Colonic mucosa (tissue), 4 donors: ENCODE measurements around the gene MLANA. TPM values are rescaled to one million over a fixed set of nuclear protein-coding genes. Genes with fewer than 3 reads are reported as not detected.

ENCODE experiments used
- DNase-seq: peaks from one replicate; pipeline ENCODE4 v3.0.0-alpha.2; 2020
- H3K27ac ChIP-seq: fragments of 200-600 bp; one replicate; pipeline ENCODE4 v1.8.0; 2021
- H3K27me3 ChIP-seq: fragments of 200-600 bp; one replicate; pipeline ENCODE4 v1.8.0; 2021
- H3K36me3 ChIP-seq: fragments of 200-600 bp; one replicate; pipeline ENCODE4 v1.8.0; 2021
- H3K4me1 ChIP-seq: fragments of 200-600 bp; one replicate; pipeline ENCODE4 v1.8.0; 2021; ENCODE audit warnings: mild to moderate bottlenecking
- H3K4me3 ChIP-seq: fragments of 200-600 bp; one replicate; pipeline ENCODE4 v1.8.0; 2021
- H3K9ac ChIP-seq, 2 donors: one replicate each; pipeline ENCODE4 v1.7.0; 2013; ENCODE audit warnings: control low read depth in 2 of 2, low read depth in 2 of 2, low read length in 2 of 2
- H3K9me3 ChIP-seq: fragments of 200-600 bp; one replicate; pipeline ENCODE4 v1.8.0; 2021
- intact Hi-C: fragments of 100-400 bp; cut with DNase I; formaldehyde crosslinking; loops from one replicate; pipeline ENCODE4 v1.14.1; 2022
- total RNA-seq, 2 donors: library from RNA; stranded (reverse); fragmentation: NEBNext Ultra II Directional in 1 of 2; extraction: Animal tissue kit (Norgen Biotek cat#: 25700) in 1 of 2; gene quantifications; one replicate each; pipeline ENCODE4 v1.2.1, GENCODE V29; 2021
- TF ChIP-seq, protein P1 (sequence below): fragments of 200-600 bp; IDR thresholded peaks from one replicate; pipeline ENCODE4 v1.8.0; 2022; ENCODE audit warnings: antibody characterized with exemption, mild to moderate bottlenecking
- donor health status: healthy.
- donor health status: DM: no; HTN: no; CAD: no.
- donor health status: DM: no; HTN: no; CAD: no.

Gene MLANA
- total RNA-seq, 2 donors from 2014 or later, result not detected

DNA sequence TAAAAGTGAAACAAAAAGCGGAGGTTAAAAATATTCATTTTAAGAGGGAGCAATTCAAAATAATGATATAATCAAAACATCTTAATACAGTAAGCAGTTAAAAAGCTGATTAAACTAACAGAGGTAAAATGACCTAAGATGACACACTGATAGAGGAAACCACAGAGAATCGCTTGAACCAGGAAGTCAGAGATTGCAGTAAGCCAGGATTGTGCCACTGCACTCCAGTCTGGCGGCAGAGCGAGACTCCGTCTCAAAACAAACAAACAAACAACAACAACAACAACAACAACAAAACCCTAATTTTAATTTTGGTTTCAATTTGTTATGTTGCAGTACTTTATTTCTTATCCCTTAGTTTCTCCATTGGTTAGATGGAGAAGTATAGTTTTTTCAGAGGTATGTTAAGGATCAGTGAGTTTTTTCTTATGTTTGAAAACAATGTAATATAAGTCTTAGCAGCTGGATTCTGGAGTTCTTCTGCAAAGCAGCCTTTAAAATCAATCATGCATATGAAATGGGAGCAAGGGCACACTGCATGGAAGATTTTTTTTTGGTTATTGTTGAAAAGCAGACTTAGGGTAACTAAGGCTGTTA, 58.5 kb downstream of the MLANA start:
- Histone ChIP-seq H3K9me3 (no peaks in the 10 kb centered on the region), H3K27me3 (no peaks in the 10 kb centered on the region), H3K9ac (no peak overlapping the region), H3K27ac (no peak overlapping the region), H3K4me3 (no peak overlapping the region), H3K4me1 (peaks cover 3% of the 10 kb centered on the region), H3K36me3 (no peaks in the 10 kb centered on the region)
- no peak for DNase-seq
- intact Hi-C loops, result no loop called here
- TF ChIP-seq, protein P1, sequence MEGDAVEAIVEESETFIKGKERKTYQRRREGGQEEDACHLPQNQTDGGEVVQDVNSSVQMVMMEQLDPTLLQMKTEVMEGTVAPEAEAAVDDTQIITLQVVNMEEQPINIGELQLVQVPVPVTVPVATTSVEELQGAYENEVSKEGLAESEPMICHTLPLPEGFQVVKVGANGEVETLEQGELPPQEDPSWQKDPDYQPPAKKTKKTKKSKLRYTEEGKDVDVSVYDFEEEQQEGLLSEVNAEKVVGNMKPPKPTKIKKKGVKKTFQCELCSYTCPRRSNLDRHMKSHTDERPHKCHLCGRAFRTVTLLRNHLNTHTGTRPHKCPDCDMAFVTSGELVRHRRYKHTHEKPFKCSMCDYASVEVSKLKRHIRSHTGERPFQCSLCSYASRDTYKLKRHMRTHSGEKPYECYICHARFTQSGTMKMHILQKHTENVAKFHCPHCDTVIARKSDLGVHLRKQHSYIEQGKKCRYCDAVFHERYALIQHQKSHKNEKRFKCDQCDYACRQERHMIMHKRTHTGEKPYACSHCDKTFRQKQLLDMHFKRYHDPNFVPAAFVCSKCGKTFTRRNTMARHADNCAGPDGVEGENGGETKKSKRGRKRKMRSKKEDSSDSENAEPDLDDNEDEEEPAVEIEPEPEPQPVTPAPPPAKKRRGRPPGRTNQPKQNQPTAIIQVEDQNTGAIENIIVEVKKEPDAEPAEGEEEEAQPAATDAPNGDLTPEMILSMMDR, result no peak

DNA sequence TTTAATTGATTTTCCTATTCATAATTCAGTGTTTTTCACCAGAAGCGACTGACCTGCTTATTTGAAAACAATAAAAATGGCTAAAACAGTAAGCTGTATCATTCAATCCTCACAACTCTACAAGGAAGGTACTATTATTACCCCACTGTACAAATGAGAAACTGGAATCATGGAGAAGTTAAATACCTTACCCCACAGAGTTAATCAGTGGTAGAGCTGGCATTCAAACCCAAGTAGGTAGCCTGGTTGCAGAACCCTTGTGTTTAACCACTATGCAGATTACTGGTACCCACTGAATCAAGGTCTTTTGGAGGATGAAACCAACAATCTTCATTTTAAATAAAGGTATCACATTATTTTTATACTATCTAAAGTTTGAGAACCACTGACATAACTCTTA, 59.6 kb downstream of the MLANA start:
- intact Hi-C loops, result no loop called here

DNA sequence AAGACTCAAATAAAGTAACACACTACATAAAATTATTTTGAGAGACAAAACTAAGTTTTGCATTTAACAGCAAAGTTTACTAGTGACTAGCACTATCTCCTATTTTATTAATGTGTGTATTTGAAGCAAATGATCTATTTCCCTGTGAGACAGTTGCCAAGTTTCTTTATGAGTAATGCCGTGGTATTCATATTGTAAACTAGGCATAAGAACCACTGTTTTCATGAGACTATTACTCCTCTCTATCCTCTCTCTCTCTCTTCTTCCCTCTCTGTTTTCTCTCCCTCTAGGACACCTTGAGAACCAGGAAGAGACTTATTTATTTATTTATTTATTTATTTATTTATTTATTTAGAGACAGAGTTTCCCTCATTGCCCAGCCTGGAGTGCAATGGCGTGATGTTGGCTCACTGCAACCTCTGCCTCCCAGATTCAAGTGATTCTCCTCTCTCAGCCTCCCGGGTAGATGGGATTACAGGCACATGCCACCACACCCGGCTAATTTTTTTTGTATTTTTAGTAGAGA, 61.1 kb downstream of the MLANA start:
- Histone ChIP-seq H3K4me3 (no peak overlapping the region), H3K36me3 (no peaks in the 10 kb centered on the region), H3K9me3 (no peaks in the 10 kb centered on the region), H3K27me3 (no peaks in the 10 kb centered on the region), H3K27ac (no peak overlapping the region), H3K9ac (no peak overlapping the region), H3K4me1 (peaks cover 3% of the 10 kb centered on the region)
- TF ChIP-seq, protein P1, result no peak
- DNase-seq, result no peak
- intact Hi-C loops, result no loop called here

More for the DNA sequence above, 59.6 kb downstream of the MLANA start:
- Histone ChIP-seq H3K36me3 (no peaks in the 10 kb centered on the region), H3K27me3 (no peaks in the 10 kb centered on the region), H3K9me3 (no peaks in the 10 kb centered on the region), H3K9ac (no peak overlapping the region), H3K27ac (no peak overlapping the region), H3K4me3 (no peak overlapping the region), H3K4me1 (peaks cover 3% of the 10 kb centered on the region)
- TF ChIP-seq, protein P1, result no peak
- DNase-seq, result no peak

DNA sequence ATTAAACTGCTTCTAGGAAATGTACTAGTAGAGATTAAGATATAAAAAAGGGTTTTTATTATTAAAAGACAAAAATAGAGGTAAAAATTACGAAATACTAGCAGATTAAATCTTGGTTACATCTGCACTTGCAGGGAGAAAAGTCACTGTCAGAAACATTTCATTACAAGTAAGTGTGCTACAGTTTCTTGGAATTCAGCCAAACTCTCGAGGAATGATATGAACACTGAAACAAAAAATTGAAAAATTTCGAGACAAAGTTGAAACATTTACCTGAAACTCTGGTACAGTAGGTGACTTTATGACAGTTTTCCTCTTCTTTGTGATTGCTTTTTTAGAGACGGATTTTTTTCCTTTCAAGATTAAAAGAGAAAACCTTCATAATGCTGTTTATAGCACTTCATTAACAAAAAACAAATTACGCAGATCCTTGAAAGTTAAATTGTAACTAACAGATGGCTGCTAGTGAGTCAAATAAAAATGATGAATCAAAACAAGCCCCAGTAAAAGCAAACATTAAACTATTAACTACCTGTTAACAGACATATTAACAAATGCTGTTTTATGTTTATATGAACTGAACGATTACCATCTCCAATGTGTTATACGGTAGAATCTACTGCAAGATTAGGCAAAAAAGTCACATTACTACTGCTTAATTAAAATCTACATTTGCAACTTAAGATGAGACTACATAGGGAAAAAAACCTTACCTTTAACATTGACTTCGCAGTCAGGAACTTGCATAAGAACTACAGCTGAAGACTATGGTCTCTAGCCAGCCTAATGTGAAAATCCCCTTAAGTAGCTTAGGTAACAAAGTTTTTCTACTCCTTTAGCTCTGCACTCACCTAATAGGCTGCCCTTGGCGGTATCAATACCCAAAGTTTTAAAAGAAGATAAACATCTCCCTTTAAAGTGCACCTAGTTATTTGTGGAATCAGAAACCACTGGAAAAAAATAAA, 63.3 kb downstream of the MLANA start:
- DNase-seq, result no peak
- H3K9me3 ChIP-seq, result no peaks in the 10 kb centered on the region
- TF ChIP-seq, protein P1, result no peak
- no peak overlapping the region for H3K9ac ChIP-seq
- no peaks in the 10 kb centered on the region for H3K27me3 ChIP-seq
- no peak overlapping the region for H3K4me3 ChIP-seq
- no peak overlapping the region for H3K27ac ChIP-seq
- peaks cover 3% of the 10 kb centered on the region for H3K4me1 ChIP-seq
- intact Hi-C loops, result no loop called here
- no peaks in the 10 kb centered on the region for H3K36me3 ChIP-seq

DNA sequence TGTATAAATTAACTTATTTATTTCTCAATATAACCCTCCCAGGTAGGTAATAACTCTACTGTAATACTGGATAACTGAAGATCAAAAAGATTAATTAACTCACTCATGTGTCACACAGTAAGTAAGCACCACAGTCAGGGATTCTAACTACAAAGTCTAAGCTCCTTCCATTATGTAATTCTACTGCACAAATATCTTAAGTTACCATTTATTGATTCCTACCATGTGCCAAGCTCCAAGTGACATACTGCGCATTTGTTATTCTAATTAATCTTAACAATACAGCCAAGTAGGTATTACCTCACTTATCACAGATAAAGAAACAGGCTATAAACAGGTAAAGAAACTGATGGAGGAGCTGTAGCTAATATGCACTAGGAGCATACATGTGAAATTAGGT, 66.5 kb downstream of the MLANA start:
- Histone ChIP-seq H3K36me3 (no peaks in the 10 kb centered on the region), H3K27ac (no peak overlapping the region), H3K4me1 (no peaks in the 10 kb centered on the region), H3K4me3 (no peak overlapping the region), H3K9ac (no peak overlapping the region), H3K27me3 (no peaks in the 10 kb centered on the region), H3K9me3 (no peaks in the 10 kb centered on the region)
- intact Hi-C loops, result no loop called here
- TF ChIP-seq, protein P1, result no peak
- DNase-seq, result no peak
